PFSK-1 (cell line): ENCODE measurements around the gene JDP2.

Experiments
- FOXP2 ChIP-seq: optimal IDR thresholded peaks from 2 replicates; pipeline ENCODE3; 2011; ENCODE audit warnings: borderline replicate concordance, control low read depth, inconsistent platforms; ENCODE audit not compliant: insufficient read depth; ENCODE audit errors: extremely low read length, extremely low read depth
- POLR2AphosphoS5 ChIP-seq: IDR thresholded peaks from 2 replicates; pipeline ENCODE4 v1.6.1; 2012; ENCODE audit warnings: low read depth, mild to moderate bottlenecking, control low read depth, low read length, moderate library complexity
- REST ChIP-seq, 2 experiments: IDR thresholded peaks; 2 replicates each; pipeline versions ENCODE4 v1.6.1 to v1.8.0; 2011 to 2012; ENCODE audit warnings: low read depth in 2 of 2, low read length in 2 of 2, control low read depth in 1 of 2, inconsistent platforms in 1 of 2, mild to moderate bottlenecking in 1 of 2, moderate library complexity in 1 of 2; ENCODE audit not compliant: insufficient read depth in 1 of 2
- SIN3A ChIP-seq: IDR thresholded peaks from 2 replicates; pipeline ENCODE4 v1.6.1; 2012; ENCODE audit warnings: mild to moderate bottlenecking, low read length, moderate library complexity, borderline replicate concordance; ENCODE audit not compliant: insufficient read depth
- TAF1 ChIP-seq: IDR thresholded peaks from 2 replicates; pipeline ENCODE4 v1.6.1; 2012; ENCODE audit warnings: low read length, control low read depth, borderline replicate concordance; ENCODE audit not compliant: insufficient read depth

Gene JDP2

GRCh38 chr14:75441728-75442127 is 13.9 kb downstream of the JDP2 start:
- TF ChIP-seq TAF1 (no peak), FOXP2 (no peak), REST (IDR thresholded peaks at IDR 0.05; ENCODE audit: insufficient read depth in 1 of 2, low read depth in 2 of 2, low read length in 2 of 2) (no peak), SIN3A (no peak), POLR2AphosphoS5 (no peak)

GRCh38 chr14:75442166-75442565 is 14.3 kb downstream of the JDP2 start:
- TF ChIP-seq TAF1 (no peak), SIN3A (no peak), FOXP2 (no peak), POLR2AphosphoS5 (no peak), REST (IDR thresholded peaks at IDR 0.05; ENCODE audit: insufficient read depth in 1 of 2, low read depth in 2 of 2, low read length in 2 of 2) (no peak)

- TF ChIP-seq SIN3A (no peak), REST (IDR thresholded peaks at IDR 0.05; ENCODE audit: insufficient read depth in 1 of 2, low read depth in 2 of 2, low read length in 2 of 2) (no peak), POLR2AphosphoS5 (no peak), FOXP2 (no peak), TAF1 (no peak)
Observed at GRCh38 chr14:75442642-75443041, 14.8 kb downstream of the JDP2 start.

GRCh38 chr14:75443203-75443969 is 15.6 kb downstream of the JDP2 start:
- TF ChIP-seq REST (IDR thresholded peaks at IDR 0.05; ENCODE audit: insufficient read depth in 1 of 2, low read depth in 2 of 2, low read length in 2 of 2) (no peak), TAF1 (no peak), POLR2AphosphoS5 (no peak), FOXP2 (no peak), SIN3A (no peak)
